Measurements from ENCODE around the gene NEU1.

DNA sequence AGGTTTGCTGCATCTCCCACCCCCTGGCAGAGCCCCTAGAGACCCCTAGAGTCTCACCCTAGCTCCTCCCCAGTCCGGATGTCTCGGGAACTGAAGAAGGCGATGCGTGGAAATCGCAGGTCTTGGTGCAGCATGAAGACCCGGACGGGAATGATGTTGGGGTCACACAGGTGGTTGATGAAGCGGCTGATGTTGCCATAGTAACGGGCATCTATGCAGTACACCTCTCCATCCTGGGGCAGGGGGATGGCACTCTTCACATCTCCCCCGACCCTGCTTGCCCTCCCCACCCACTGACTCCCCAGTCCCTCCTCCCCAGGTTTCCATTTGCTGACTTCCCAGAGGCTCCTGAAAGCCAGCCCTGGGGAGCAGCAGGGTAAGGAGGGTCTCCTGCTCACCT lies 18.0 kb upstream of the NEU1 start:
- TF ChIP-seq, protein P1, sequence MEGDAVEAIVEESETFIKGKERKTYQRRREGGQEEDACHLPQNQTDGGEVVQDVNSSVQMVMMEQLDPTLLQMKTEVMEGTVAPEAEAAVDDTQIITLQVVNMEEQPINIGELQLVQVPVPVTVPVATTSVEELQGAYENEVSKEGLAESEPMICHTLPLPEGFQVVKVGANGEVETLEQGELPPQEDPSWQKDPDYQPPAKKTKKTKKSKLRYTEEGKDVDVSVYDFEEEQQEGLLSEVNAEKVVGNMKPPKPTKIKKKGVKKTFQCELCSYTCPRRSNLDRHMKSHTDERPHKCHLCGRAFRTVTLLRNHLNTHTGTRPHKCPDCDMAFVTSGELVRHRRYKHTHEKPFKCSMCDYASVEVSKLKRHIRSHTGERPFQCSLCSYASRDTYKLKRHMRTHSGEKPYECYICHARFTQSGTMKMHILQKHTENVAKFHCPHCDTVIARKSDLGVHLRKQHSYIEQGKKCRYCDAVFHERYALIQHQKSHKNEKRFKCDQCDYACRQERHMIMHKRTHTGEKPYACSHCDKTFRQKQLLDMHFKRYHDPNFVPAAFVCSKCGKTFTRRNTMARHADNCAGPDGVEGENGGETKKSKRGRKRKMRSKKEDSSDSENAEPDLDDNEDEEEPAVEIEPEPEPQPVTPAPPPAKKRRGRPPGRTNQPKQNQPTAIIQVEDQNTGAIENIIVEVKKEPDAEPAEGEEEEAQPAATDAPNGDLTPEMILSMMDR (IDR thresholded peaks at IDR 0.05), result no peak
- TF ChIP-seq SMC3 (IDR thresholded peaks at IDR 0.05; ENCODE audit: low read depth, low read length) (no peak), RCOR1 (IDR thresholded peaks at IDR 0.05; ENCODE audit: low read length) (no peak), POLR2AphosphoS5 (IDR thresholded peaks at IDR 0.05; ENCODE audit: low read depth, low read length) (no peak), USF2 (IDR thresholded peaks at IDR 0.05; ENCODE audit: borderline replicate concordance, low read depth, low read length) (no peak), EP300 (IDR thresholded peaks at IDR 0.05; ENCODE audit: borderline replicate concordance in 1 of 2, low read depth in 1 of 2, low read length in 1 of 2) (no peak), ZBTB33 (IDR thresholded peaks at IDR 0.05; ENCODE audit: borderline replicate concordance, low read depth) (no peak), GATA2 (CRISPR knock-in tag; IDR thresholded peaks at IDR 0.05) (no peak), GABPA (IDR thresholded peaks at IDR 0.05; ENCODE audit: low read depth) (no peak), EZH2phosphoT487 (IDR thresholded peaks at IDR 0.05; ENCODE audit: borderline replicate concordance, low read depth) (no peak), RAD21 (IDR thresholded peaks at IDR 0.05; ENCODE audit: low read length) (no peak)
- TF ChIP-seq, protein P2, sequence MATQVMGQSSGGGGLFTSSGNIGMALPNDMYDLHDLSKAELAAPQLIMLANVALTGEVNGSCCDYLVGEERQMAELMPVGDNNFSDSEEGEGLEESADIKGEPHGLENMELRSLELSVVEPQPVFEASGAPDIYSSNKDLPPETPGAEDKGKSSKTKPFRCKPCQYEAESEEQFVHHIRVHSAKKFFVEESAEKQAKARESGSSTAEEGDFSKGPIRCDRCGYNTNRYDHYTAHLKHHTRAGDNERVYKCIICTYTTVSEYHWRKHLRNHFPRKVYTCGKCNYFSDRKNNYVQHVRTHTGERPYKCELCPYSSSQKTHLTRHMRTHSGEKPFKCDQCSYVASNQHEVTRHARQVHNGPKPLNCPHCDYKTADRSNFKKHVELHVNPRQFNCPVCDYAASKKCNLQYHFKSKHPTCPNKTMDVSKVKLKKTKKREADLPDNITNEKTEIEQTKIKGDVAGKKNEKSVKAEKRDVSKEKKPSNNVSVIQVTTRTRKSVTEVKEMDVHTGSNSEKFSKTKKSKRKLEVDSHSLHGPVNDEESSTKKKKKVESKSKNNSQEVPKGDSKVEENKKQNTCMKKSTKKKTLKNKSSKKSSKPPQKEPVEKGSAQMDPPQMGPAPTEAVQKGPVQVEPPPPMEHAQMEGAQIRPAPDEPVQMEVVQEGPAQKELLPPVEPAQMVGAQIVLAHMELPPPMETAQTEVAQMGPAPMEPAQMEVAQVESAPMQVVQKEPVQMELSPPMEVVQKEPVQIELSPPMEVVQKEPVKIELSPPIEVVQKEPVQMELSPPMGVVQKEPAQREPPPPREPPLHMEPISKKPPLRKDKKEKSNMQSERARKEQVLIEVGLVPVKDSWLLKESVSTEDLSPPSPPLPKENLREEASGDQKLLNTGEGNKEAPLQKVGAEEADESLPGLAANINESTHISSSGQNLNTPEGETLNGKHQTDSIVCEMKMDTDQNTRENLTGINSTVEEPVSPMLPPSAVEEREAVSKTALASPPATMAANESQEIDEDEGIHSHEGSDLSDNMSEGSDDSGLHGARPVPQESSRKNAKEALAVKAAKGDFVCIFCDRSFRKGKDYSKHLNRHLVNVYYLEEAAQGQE (IDR thresholded peaks at IDR 0.05; ENCODE audit: low read depth, low read length), result no peak
